HG03139 (cell line): ENCODE results near the gene TMEM212.

Experiments
- ATAC-seq: cut with Tn5 transposase; IDR thresholded peaks from one replicate; pipeline ENCODE4 v1.9.1; 2021; ENCODE audit not compliant: unreplicated experiment

The TMEM212 gene

DNA sequence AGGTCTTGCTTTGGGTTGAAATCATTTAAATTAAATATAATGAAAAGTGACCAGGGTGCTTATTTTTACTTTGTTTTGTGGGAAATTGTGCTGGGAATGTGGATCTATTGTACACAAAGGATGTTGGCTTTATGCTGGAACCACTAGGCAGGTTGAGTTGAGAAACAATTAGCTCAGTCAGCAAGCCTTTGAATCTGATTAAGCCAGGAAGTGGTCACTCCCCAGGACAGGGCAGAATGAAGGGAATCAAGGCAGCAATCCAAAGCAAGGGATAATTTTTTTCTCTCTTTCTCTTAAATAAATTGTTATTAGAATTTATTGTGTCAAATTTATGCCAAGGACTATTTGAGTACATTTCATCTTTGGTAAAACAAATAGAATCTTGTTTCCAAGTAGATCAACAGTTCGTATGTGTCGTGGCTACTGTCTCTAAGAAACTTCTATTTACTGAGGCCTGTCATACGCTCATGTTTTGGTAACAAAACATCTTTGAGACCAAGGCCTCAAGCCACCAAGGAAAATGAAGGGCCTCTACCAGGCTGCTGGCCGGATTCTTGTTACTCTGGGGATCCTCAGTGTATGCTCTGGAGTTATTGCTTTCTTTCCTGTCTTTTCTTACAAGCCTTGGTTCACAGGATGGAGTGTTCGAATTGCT, at the start of gene TMEM212:
Gene TMEM212 (plus strand): TSS at position 486 of the 655 bp plus-strand sequence. CDS start 35 bp downstream, at position 521.
- no peak for ATAC-seq

DNA sequence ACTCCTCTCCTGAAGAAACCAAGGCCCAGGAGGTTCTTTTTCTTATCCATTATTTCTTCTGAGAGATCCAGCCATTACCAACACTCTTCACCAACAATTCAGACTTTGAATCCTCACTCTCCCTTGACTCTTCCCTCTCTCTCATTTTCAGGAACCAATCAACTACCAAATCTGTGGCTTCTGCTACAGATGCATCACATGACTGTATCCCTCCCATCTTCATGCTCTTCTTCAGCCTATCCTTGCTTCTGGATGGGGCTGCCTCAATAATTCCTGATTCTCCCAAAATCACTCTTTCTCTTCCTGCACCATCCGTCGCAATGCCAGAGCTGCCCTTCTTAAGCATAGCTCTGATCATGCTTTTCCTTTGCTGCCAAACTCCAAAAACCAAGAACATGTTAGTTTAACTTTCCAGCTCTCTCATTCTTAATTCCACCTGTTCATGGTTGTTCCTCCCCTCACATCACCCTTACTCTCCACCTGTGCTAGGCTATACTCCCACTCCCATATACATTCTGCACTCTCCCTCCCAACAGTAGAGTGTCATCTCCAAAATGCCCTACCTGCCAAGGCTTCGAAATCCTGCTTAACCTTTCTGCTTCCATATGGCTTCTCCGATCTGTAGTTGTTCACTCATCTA, 46.4 kb upstream of the TMEM212 start:
- ATAC-seq, result no peak

DNA sequence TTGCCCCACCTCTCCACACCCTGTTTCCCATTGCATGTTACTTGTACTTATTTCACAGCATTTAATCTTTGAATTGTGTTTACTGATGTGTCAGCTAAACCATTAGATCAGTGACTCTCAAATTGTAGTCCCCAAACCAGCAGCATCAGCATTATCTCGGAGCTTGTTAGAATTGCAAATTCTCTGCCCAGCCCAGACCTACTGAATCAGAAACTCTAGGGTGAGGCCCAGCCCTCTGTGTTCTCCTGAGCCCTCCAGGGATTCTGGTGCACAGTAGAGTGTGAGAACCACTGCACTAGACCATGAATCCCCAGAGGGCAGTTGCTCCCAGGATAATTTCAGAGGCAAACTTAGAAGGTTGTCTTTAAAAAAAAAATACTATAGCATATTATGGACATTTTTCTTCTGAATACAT, 45.9 kb upstream of the TMEM212 start:
- ATAC-seq, result peak; percentile 72

DNA sequence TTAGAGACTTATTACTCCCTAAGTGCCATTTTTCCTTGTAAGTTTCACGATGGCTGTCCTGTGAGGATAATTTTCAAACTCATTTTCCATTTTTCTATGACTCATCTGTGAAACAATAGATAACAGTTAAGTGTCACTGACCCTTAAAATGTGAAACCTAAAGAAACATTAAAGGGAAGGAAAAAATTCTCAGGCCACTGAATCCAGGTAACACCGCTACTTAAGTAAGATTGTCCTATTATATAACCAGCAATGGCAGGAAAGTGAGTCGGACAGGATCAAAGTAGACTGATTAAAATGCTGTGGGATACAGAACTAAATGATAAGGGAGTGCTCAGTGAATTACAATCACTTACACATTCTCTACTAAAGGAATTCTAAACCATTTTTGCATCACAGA, 45.3 kb upstream of the TMEM212 start:
- ATAC-seq, result no peak

DNA sequence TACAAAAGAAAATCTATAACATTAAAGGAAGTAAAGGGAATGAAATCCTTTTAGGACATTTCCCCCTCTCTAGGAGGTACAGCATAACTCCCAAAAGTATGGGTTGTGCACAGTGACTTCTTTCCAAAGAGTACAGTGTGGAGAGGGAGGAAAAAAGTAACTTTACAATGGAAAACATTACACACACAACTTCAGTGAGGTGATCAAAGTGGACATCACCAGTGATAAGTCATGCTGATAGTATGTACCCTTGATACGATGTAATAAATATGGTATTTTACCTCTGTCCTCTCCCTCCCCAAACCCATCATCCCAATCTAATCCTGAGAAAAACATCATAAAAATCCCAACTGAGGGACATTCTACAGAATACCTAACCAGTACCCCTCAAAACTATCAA, 43.6 kb upstream of the TMEM212 start:
- no peak for ATAC-seq

DNA sequence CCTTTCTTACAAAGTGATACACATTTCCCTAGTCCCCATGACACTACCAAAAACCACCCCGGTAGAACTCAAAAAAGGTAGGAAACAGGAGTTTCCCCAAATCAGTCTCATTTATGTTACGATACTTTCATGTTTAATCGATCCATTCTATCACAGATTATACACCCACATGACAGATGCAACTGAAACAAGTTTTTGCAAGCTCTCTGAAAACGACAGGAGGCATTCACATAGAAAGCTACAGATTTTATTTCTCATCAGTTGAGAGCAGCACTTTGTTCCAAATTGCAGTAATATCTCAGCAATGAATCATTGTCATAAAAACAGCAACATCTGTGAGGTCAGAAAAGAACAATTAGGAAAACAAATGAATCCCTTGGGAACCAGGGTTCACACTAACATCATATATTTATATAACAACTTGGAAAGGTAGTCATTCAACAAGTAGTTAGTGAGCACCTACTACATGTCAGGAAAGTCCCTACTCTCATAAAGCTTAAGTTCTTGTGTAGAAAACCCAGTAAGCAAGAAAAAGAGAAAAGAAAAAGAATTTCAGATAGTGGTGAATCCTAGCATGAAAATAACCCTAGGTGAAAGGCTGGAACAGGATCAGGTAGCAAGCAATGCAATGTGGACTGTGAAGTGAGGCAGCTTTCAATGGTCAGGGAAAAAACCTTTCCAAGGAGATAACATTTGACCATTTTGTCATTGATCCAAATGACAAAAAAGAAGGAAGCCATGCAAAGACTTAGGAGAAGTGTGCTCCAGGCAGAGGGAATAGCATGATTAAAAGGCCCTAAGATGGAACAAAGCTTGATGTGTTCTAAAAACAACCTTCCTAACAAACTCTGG, 41.2 kb upstream of the TMEM212 start:
- ATAC-seq, result no peak

DNA sequence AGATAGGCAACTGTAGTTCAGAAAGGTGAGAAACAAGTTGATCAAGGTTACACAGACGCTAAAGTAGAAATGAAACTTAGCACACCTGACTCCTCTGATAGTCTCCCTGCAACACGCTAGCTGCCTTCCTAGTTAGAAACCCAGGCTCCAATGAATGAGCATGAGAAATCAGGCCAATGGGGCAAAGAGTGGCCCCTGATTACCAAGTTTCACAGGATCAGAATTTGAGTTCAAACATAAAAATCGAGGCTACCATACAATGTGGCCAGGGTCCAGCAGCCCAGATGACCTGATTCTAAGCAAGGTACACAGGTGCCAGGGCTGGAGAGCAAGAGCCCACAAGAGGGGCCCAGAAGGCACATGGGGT, 40.6 kb upstream of the TMEM212 start:
- no peak for ATAC-seq

DNA sequence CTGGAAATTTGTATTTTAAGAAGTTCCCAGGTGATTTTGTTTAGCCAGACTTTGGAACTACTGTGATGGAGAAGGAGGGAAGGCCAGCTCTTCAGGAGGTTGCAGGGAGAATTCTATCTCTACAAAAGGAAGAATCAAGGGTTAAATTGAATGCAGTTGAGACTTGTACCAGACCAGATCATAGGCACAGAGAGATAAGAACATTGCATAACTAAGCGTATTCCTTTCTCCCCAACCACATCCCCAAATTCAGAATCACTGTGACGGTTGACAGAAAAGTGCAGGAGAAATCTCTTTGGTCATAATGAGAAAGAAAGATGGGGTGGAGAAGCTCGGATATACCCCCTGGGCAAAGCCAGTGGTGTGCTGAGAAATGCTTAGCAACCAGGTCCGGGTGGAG, 40.1 kb upstream of the TMEM212 start:
- no peak for ATAC-seq

DNA sequence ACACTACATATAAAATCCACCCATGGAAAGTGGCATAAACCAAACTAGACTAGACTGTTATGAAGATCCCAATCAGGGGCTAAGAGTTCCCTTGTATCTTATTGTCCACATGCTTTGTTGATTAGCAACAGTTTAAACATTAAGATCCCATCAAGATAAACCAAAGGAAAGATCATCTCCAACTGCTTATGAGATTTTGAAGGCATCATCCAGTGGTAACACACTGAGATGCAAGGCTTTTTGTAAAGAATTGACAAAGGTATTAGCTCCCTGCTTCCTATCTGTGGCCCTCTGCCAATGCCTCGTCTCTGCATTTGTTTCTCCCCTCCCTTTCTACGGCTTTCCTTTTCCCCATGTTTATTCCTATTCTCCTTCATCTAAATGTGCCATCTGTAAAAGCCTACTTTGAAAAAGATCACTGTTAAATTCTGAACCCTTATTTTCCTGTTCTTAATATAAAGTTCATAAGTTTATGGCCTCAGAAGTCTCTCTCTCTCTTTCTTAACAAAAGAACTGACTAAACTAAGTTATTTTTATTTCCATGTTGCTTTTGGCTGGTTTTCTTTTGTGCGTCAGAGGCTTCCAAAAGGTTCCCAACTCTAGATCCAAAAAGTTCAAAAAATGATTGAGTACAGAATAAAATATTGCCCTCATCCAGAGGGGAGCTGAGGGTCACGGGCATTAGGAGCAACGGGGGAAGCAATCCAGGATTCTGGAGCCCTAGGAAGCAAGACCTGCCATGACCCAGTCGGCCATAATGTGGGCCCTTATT, 38.3 kb upstream of the TMEM212 start:
- ATAC-seq, result no peak

DNA sequence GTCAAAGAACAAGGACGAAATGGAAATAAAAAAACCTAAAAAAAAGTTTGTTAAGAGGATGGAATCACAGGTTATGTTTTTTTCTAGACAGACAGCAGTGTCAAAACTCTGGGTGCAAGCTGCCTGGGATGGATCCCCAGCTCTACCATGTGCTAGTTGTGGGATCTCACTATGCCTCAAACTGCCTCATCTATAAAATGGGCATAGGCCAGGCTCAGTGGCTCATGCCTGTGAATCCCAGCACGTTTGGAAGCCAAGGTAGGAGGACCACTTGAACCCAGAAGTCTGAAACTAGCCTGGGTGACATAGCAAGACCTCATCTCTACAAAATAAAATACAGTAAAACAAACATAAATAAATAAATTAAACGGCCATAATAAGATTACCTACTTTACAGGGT, 37.5 kb upstream of the TMEM212 start:
- ATAC-seq, result no peak

DNA sequence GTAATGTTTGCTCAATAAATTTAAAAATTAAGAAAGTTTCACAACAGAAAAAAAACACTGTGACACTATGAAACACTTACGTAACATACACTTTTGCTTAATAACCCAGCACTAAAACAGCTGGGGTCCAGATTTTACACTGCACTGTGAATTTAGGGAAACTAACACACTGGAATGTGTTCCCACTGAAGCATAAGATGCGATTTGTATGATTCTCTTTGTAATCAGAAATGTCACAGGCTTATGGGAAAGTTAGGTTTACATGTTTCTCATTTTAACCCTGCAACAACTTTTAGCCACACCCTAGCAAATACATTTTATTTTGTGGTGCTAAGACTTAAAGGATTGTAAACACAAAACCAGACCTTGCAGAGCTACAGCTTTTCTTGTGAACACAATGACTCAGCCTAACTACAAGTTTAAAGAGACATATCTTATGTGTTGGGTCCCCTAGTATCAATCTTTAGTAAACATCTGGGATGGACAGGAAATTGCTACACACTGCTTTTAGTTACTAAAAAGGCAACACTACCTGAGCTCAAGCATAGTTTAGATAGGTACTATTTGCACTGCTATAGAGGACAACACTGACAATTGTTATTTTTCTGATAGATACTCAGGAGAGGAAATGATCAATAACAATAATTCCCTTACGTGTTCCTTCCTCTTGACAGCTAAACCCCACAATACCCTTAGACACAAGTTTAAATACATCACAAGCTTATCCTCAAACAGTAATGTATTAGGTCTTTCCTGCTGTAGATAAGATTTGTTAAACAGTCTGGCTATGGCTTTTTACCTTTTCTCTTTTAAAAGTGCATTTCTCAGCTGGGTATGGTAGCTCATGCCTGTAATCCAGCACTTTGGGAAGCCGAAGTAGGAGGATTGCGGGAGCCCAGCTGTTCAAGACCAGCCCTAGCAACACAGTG, 36.7 kb upstream of the TMEM212 start:
- ATAC-seq, result no peak

DNA sequence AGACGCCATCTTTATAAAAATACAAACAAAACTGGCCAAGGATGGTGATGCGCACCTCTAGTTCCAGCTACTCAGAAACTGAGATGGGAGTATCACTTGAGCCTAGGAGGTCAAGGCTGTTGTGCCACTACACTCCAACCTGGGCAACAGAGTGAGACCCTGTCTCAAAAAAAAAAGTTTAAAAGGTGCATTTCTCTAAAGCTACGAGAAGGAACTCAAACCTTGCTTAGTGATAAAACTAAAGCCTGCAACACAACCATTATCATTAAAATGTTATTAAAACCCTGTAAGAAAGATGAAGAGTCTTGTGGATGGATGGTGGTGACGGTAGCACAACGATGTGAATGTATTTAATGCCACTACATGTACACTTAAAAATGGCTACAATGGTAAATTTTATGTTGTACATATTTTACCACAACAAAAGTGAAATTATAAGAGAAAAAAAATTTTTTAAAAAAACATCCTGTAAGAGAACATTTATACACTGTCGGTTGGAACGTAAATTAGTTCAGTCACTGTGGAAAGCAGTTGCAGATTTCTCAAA, 35.9 kb upstream of the TMEM212 start:
- ATAC-seq, result no peak

DNA sequence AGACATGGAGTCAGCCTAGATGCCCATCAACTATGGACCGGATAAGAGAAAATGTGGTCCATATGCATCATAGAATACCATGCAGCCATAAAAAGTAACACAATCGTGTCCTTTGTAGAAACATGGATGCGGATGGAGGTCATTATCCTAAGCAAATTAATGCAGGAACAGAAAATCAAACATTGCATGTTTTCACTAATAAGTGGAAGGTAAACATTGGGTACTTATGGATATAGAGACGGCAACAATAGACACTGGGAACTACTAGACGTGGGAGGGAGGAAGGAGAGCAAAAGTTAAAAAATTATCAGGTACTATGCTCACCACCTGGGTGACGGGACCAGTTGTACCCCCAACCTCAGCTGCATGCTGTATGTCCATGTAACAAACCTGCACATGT, 35.3 kb upstream of the TMEM212 start:
- no peak for ATAC-seq

DNA sequence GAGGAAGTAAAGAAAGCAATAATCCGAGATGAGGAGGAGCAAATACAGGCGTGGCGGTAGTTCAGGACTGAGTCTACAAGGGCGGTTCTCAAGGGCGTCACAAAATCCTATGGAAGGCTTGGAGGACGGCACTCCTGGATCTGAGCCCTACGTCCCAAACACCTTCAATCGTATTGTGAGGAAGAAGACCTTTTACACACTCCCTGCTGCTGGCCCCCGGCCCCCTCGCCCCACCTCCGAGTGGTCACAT, 33.6 kb upstream of the TMEM212 start:
- ATAC-seq, result peak; percentile 30

DNA sequence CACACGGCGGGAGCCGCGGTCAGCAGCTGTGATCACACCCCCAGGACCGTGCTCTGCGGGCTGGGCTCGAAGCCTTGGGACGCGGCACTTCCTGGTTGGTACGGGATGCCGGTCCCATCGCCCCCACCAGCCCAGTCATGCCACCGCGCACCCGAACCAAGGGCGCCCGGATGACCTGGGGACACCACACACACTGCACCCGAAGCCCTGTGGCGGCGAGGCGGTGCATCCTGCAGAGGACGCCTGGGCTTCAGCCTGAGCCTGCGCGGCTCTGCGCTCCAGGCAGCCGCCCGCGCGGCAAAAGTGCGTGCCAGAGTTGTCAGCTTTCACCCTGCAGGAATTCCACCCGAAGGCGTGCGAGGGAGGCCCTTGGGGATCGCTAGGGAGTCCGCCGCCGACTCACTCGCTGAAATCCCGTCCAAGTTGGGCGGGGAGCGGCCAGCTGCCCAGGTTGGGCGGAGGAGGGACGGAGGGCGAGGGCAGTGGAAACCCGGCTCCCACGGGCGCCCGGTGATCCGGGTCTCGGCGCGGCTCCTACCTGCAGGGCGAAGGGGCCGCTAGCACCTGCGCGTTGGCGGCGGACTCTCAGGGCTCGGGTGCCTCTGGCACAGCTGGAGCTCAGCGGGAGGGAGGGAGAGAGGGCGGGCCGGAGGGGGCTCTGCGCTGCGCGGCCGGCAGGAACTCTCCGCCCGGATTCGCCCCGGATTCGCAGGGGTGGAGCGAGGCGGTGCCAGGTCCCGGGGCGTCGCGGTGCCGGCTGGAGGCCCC, 33.1 kb upstream of the TMEM212 start, which contains the start of gene PLD1:
Gene PLD1 (minus strand): TSS at position 623 of the 768 bp plus-strand sequence. CDS start 72,432 bp downstream, outside the sequence.
- peak; percentile 55 for ATAC-seq

DNA sequence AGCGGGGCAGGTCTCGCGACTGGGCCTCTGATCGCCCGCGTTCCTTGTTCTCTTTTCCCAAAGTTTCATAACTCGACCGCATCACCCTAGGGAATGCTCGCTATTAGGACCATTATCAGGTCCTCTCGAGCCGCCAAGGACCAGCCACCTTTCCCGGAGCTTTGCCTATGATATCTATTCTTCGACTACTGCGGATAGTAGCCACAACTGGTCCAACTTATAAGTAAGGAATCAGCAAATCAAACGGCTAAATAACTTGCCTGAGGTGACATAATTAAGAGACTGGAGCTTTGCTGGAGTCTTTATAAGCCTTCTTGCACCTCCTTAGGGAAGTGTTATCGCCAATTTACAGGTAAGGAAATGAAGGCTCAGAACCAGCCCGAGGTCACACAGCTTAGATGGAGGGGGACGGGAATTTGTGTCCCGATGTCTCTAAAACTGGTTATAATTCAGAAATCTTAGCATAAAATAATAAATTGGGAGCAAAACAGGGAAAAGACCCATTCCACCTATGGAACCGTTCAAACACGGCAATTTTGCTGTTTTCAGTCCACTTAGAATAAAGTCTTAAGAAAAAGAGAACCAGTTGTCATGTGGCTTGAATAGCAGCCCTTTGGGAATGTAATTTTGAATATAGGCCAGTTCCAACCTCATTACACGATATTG, 32.4 kb upstream of the TMEM212 start:
- ATAC-seq, result no peak

DNA sequence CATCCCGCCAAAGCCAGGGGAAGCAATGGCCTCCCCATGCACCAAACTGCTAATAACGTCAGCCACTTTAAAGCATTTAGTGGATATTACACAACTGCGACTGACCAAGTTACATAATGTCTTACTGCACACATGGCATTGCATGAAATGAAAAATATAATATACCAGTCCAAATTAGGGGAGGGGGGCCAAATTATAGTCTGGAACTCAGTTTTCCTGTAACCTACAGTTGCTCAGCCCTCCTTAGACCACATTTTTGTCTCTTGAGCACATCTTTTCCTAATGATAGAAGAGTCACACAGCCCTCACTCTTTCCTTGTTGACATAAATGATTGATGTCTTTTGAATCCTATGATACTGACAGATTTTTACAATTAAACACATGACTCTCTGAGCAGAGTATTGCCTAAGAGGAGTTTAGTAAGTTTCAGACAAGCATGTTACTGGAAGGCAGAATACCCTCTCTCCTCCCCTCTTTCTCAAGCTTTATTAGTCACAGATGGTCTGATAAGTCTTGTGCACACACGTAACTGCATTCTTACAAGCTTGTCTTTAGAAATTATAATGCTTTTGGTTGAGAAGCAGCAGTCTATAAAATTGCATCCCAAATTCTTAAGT, 31.7 kb upstream of the TMEM212 start:
- no peak for ATAC-seq

DNA sequence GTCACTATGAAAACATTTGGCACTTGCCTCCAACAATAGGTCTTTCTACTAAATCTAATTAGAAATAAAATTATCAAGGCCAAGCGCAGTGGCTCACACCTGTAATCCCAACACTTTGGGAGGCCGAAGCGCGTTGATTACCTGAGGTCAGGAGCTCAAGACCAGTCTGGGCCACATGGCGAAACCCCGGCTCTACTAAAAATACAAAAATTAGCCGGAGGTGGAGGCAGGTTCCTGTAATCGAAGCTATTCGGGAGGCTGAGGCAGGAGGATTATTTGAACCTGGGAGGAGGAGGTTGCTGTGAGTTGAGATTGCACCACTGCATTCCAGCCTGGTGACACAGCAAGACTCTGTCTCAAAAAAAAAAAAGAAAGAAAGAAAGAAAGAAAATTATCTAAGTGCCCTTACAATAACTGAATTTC, 31.2 kb upstream of the TMEM212 start:
- no peak for ATAC-seq
